GM21423 (cell line): ENCODE results near the gene TTLL8.

Experiments
- ATAC-seq: cut with Tn5 transposase; IDR thresholded peaks from one replicate; pipeline ENCODE4 v1.9.1; 2021; ENCODE audit warnings: mild to moderate bottlenecking, moderate library complexity; ENCODE audit not compliant: unreplicated experiment

The TTLL8 gene

GRCh38 chr22:50083462-50084079, 25.5 kb upstream of the TTLL8 start:
- no peak for ATAC-seq

GRCh38 chr22:50082961-50083461, 24.9 kb upstream of the TTLL8 start:
- no peak for ATAC-seq

- ATAC-seq, result no peak
These were observed 24.2 kb upstream of the TTLL8 start for GRCh38 chr22:50082197-50082715.

- ATAC-seq, result no peak
These were observed 23.5 kb upstream of the TTLL8 start for GRCh38 chr22:50081426-50082196.

- ATAC-seq, result no peak
These were observed 22.0 kb upstream of the TTLL8 start for GRCh38 chr22:50080077-50080465.

- ATAC-seq, result no peak
These were observed 20.7 kb upstream of the TTLL8 start for GRCh38 chr22:50078761-50079160.

- ATAC-seq, result no peak
These were observed 20.1 kb upstream of the TTLL8 start for GRCh38 chr22:50078246-50078645.

GRCh38 chr22:50076646-50077535, 18.8 kb upstream of the TTLL8 start:
- no peak for ATAC-seq

- ATAC-seq, result no peak
These were observed 16.7 kb upstream of the TTLL8 start for GRCh38 chr22:50074551-50075530.

- no peak for ATAC-seq
These were observed 16.0 kb upstream of the TTLL8 start for GRCh38 chr22:50074056-50074455.

- no peak for ATAC-seq
These were observed 14.8 kb upstream of the TTLL8 start for GRCh38 chr22:50072714-50073538.

- no peak for ATAC-seq
These were observed 14.1 kb upstream of the TTLL8 start for GRCh38 chr22:50072167-50072555.

GRCh38 chr22:50071432-50072166, 13.5 kb upstream of the TTLL8 start:
- no peak for ATAC-seq

GRCh38 chr22:50070366-50070765, 12.3 kb upstream of the TTLL8 start:
- no peak for ATAC-seq

- ATAC-seq, result no peak
These were observed 10.0 kb upstream of the TTLL8 start for GRCh38 chr22:50068096-50068495.

GRCh38 chr22:50067244-50067643, 9.1 kb upstream of the TTLL8 start:
- ATAC-seq, result no peak

- ATAC-seq, result no peak
These were observed 6.4 kb upstream of the TTLL8 start for GRCh38 chr22:50064453-50064852.

- ATAC-seq, result no peak
These were observed 5.7 kb upstream of the TTLL8 start for GRCh38 chr22:50063589-50064393.
